Pancreas (tissue), 10 donors: ENCODE measurements around the gene TNFSF4. TPM values are rescaled to one million over a fixed set of nuclear protein-coding genes. Genes with fewer than 3 reads are reported as not detected.

Source experiments
- ATAC-seq, 4 donors: fragments of 200-7000 bp; cut with Tn5 transposase; one replicate each; pipeline versions ENCODE4 v1.8.0 to v1.9.1; 2020; ENCODE audit warnings: mild to moderate bottlenecking in 4 of 4, moderate library complexity in 4 of 4
- DNase-seq, 6 donors: peaks; one replicate each; pipeline ENCODE4 v3.0.0-alpha.2; 2020
- FAIRE-seq: peaks from 2 replicates; lab custom pipeline; 2012; peaks lifted over from hg19 to GRCh38; lab: Jason Lieb, UNC
- H3K27ac ChIP-seq, 4 donors: fragments of 200-600 bp; sonication (generic); 1 replicate in 3 of 4; 2 replicates in 1 of 4; pipeline versions ENCODE4 v1.5.0 to v1.8.0; 2020
- H3K27me3 ChIP-seq, 4 donors: fragments of 200-600 bp; one replicate each; pipeline ENCODE4 v1.8.0; 2021
- H3K36me3 ChIP-seq, 3 donors: fragments of 200-600 bp; sonication (generic) in 1 of 3; one replicate each; pipeline versions ENCODE4 v1.5.0 to v1.8.0; 2020 to 2021
- H3K4me1 ChIP-seq, 3 donors: fragments of 200-600 bp; one replicate each; pipeline ENCODE4 v1.8.0; 2021
- H3K4me3 ChIP-seq, 4 donors: fragments of 200-600 bp; sonication (generic) in 2 of 4; one replicate each; pipeline versions ENCODE4 v1.5.0 to v1.8.0; 2020 to 2021
- H3K9me3 ChIP-seq, 4 donors: fragments of 200-600 bp; one replicate each; pipeline ENCODE4 v1.8.0; 2021
- WGBS, 2 donors: extraction: QIAGEN DNeasy Blood & Tissue Kit; methylation state at CpG; one replicate each; pipeline ENCODE4 v1.1.7; 2013; 5-methylcytosine and 5-hydroxymethylcytosine counted together
- intact Hi-C, 3 donors: fragments of 100-400 bp; cut with DNase I; formaldehyde crosslinking; loops; one replicate each; pipeline versions ENCODE4 v1.11.1 to v1.14.2; 2022
- polyA plus RNA-seq, 2 donors: library from polyadenylated mRNA; stranded (reverse); fragments of 200-250 nt; gene quantifications; one replicate each; pipeline ENCODE4 v1.2.3, GENCODE V29; 2013
- total RNA-seq, 6 donors: library from RNA; stranded (reverse); fragmentation: NEBNext Ultra II Directional in 4 of 6; extraction: Animal tissue kit (Norgen Biotek cat#: 25700) in 4 of 6; gene quantifications; one replicate each; pipeline versions ENCODE4 v1.2.1 to v1.2.4, GENCODE V29; 2021 to 2023
- TF ChIP-seq, protein P1 (sequence below), 4 donors: fragments of 200-600 bp; sonication (generic) in 3 of 4; IDR thresholded peaks; one replicate each; pipeline versions ENCODE4 v1.5.0 to v1.8.0; 2021; ENCODE audit warnings: antibody characterized with exemption in 4 of 4
- donor health status: healthy with polysubstance abuse.
- donor health status: DM: no; HTN: no; CAD: no; lungs with moderate emphysema.
- donor health status: DM: no; HTN: no; CAD: no.
- donor health status: control.
- donor health status: control.
- donor health status: Bipolar disorder and iron deficiency.
- donor health status: DM: yes; HTN: yes; CAD: no.
- donor health status: DM: no; HTN: no; CAD: no.
- donor health status: DM: no; HTN: no; CAD: no.
- donor health status: DM: yes; HTN: yes; CAD: no.

Gene TNFSF4
- total and polyA plus RNA-seq, 8 donors, result 0.25 to 1.1 (median 0.45) TPM

DNA sequence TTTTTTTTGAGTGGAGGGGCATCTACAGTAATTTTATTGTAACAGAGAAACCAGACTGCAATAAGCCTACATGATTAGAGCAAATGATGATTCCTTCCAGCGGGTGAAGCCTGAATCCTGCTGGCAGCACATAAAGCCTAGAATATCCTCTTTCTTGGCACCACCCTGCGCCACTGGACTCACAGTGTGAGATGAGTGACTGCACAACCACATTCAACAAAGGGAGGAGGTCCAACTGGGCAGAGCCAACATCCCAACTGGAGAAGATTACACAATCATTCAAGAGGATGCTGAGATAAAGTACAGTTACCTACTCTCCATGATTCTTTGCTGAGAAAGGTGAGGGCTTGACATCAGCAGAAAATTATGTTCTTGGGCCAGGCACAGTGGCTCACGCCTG lies 67.4 kb downstream of the TNFSF4 start:
- TF ChIP-seq, protein P1, sequence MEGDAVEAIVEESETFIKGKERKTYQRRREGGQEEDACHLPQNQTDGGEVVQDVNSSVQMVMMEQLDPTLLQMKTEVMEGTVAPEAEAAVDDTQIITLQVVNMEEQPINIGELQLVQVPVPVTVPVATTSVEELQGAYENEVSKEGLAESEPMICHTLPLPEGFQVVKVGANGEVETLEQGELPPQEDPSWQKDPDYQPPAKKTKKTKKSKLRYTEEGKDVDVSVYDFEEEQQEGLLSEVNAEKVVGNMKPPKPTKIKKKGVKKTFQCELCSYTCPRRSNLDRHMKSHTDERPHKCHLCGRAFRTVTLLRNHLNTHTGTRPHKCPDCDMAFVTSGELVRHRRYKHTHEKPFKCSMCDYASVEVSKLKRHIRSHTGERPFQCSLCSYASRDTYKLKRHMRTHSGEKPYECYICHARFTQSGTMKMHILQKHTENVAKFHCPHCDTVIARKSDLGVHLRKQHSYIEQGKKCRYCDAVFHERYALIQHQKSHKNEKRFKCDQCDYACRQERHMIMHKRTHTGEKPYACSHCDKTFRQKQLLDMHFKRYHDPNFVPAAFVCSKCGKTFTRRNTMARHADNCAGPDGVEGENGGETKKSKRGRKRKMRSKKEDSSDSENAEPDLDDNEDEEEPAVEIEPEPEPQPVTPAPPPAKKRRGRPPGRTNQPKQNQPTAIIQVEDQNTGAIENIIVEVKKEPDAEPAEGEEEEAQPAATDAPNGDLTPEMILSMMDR (IDR thresholded peaks at IDR 0.05), result no peak
- Histone ChIP-seq H3K36me3 (no peaks in the 10 kb centered on the region), H3K4me3 (no peak overlapping the region), H3K4me1 (no peaks in the 10 kb centered on the region), H3K27ac (no peak overlapping the region), H3K9me3 (no peaks in the 10 kb centered on the region), H3K27me3 (no peaks in the 10 kb centered on the region)
- 95% methylated on average over 3 of the region's 3 CpGs for WGBS, 2 donors
- DNase-seq (no peak), FAIRE-seq (no peak), ATAC-seq (no peak)
- intact Hi-C loops, result no loop called here

DNA sequence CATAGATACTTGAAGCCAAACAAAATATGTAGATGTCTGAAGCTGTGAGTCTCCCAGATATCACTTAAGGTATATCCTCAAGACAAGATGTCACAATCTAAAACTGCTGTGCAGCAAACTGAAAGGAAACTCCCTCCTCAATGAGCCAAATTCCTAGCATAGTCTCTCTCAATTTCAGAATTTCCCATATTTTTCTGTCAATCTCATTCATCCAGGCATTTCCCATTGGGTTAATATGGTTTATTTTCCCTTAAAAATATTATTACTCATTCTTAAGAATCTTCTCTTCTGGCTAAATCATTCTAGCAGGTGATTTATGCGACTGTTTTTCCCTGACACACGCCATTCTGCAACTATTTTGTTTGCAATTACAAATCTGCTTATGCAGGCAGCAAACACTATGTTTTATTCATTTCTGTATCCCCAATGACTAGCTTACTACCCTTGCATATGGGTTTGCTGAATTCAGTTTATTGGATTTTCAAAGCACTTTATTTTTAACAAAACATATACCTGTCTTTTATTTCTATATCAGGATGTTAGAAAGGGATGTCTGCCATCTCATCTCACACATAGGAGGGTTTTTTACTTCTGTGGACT lies 69.9 kb downstream of the TNFSF4 start:
- Histone ChIP-seq H3K9me3 (no peaks in the 10 kb centered on the region), H3K36me3 (no peaks in the 10 kb centered on the region), H3K4me1 (no peaks in the 10 kb centered on the region), H3K4me3 (no peak overlapping the region), H3K27me3 (no peaks in the 10 kb centered on the region), H3K27ac (no peak overlapping the region)
- no peak for FAIRE-seq
- intact Hi-C loops, result no loop called here
- TF ChIP-seq, protein P1 (IDR thresholded peaks at IDR 0.05), result no peak
- no peak for ATAC-seq
- no peak for DNase-seq
- WGBS, 2 donors, result 81 to 87% methylated on average over 2 of the region's 2 CpGs

DNA sequence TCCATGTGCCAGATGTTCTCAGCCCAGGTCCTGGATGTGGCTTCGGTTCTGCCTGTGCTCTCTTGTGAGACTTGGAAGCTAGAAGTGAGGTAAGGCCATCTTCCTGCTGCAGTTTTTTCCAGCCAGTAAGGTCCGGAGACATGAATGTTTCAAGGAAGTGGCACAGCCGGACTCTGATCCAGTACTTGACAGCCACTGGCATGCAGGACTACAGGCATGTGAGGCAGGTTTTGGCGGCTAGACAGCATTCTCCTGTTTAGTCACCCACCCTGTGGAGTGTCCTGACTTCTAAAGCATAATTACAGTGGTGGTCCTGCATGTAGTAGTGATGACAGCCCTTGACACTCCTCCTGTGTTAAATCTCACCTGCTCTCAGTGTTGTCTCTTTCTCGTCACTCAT lies 72.3 kb downstream of the TNFSF4 start:
- ATAC-seq (peak in 3 of 4 donors; percentile 37 to 70 (median 53)), DNase-seq (no peak), FAIRE-seq (no peak)
- intact Hi-C loops, result no loop called here
- H3K9me3 ChIP-seq, result no peaks in the 10 kb centered on the region
- TF ChIP-seq, protein P1 (IDR thresholded peaks at IDR 0.05), result no peak
- H3K27me3 ChIP-seq, result no peaks in the 10 kb centered on the region
- H3K4me1 ChIP-seq, result no peaks in the 10 kb centered on the region
- H3K27ac ChIP-seq, result no peak overlapping the region
- no peak overlapping the region for H3K4me3 ChIP-seq
- H3K36me3 ChIP-seq, result no peaks in the 10 kb centered on the region
- 70 to 73% methylated on average over 5 of the region's 5 CpGs for WGBS, 2 donors

DNA sequence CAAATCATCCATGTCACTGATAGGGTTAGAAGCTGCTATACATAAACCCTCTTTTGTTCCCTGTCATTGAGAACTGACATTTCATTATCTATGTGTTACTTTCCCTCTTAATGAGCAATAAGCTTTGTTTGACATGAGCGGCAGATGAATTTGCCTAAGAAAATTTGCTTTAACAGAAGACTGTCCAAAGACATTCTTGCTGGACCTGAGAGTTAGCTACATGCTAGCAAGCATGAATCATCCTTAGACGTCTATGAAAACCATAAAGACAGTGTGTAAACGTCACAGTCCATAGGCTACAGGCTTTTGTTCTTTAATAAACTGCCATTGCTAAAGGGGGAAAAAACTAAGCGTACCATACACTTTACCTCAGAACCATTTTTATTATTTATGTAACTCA lies 73.1 kb downstream of the TNFSF4 start:
- FAIRE-seq, result no peak
- WGBS, 2 donors, result 75 to 80% methylated on average over 4 of the region's 4 CpGs
- Histone ChIP-seq H3K27ac (no peak overlapping the region), H3K36me3 (no peaks in the 10 kb centered on the region), H3K27me3 (no peaks in the 10 kb centered on the region), H3K4me3 (no peak overlapping the region), H3K9me3 (no peaks in the 10 kb centered on the region), H3K4me1 (no peaks in the 10 kb centered on the region)
- TF ChIP-seq, protein P1 (IDR thresholded peaks at IDR 0.05), result no peak
- intact Hi-C loops, result no loop called here
- no peak for DNase-seq
- no peak for ATAC-seq

Other genes with a start within 250 kb of the TNFSF4 start
- under 1 TPM in 1 of 6 donors, not detected in 5; 0.09 TPM for gene TNFSF18, start 156.4 kb downstream of the TNFSF4 start, total RNA-seq
- gene TNFSF18, start 156.4 kb downstream of the TNFSF4 start, polyA plus RNA-seq, result not detected